NCI-H1105 (cell line): ENCODE data around the gene POU2F3.

Experiments used
- DNase-seq: peaks from one replicate; lab custom pipeline; 2025; lab: John Stamatoyannopoulos, UW

POU2F3 gene

GRCh38 chr11:120226714-120227113 lies 13.2 kb upstream of the POU2F3 start:
- DNase-seq = no peak

- no peak for DNase-seq
Measured at GRCh38 chr11:120227228-120227852, 12.6 kb upstream of the POU2F3 start.

GRCh38 chr11:120228794-120229384 lies 11.1 kb upstream of the POU2F3 start:
- no peak for DNase-seq

- no peak for DNase-seq
Measured at GRCh38 chr11:120229451-120230424, 10.2 kb upstream of the POU2F3 start.

GRCh38 chr11:120230433-120231071 lies 9.4 kb upstream of the POU2F3 start:
- DNase-seq = no peak

- DNase-seq = no peak
Measured at GRCh38 chr11:120231963-120232362, 8.0 kb upstream of the POU2F3 start.

GRCh38 chr11:120233207-120233803 lies 6.6 kb upstream of the POU2F3 start:
- no peak for DNase-seq

GRCh38 chr11:120235024-120235628 lies 4.8 kb upstream of the POU2F3 start:
- DNase-seq = peak; percentile 90

GRCh38 chr11:120236169-120237107 lies 3.5 kb upstream of the POU2F3 start:
- no peak for DNase-seq

- DNase-seq = no peak
Measured at GRCh38 chr11:120238968-120239620, 846 bp upstream of the POU2F3 start.

- DNase-seq = no peak
Measured at GRCh38 chr11:120240866-120241265, 926 bp downstream of the POU2F3 start.

GRCh38 chr11:120241277-120241676 lies 1.3 kb downstream of the POU2F3 start:
- DNase-seq = no peak

GRCh38 chr11:120243221-120243620 lies 3.3 kb downstream of the POU2F3 start:
- no peak for DNase-seq

- no peak for DNase-seq
Measured at GRCh38 chr11:120244476-120245365, 4.8 kb downstream of the POU2F3 start.

GRCh38 chr11:120245434-120245833 lies 5.5 kb downstream of the POU2F3 start:
- no peak for DNase-seq

- DNase-seq = no peak
Measured at GRCh38 chr11:120248551-120249278, 8.8 kb downstream of the POU2F3 start.

GRCh38 chr11:120249279-120250262 lies 9.6 kb downstream of the POU2F3 start:
- DNase-seq = no peak
